GOT3 (cell line): ENCODE data around the gene TMBIM1.

Source experiments
- DNase-seq: peaks from one replicate; lab custom pipeline; 2025; ENCODE audit warnings: mixed read lengths; lab: John Stamatoyannopoulos, UW

The TMBIM1 gene

DNA sequence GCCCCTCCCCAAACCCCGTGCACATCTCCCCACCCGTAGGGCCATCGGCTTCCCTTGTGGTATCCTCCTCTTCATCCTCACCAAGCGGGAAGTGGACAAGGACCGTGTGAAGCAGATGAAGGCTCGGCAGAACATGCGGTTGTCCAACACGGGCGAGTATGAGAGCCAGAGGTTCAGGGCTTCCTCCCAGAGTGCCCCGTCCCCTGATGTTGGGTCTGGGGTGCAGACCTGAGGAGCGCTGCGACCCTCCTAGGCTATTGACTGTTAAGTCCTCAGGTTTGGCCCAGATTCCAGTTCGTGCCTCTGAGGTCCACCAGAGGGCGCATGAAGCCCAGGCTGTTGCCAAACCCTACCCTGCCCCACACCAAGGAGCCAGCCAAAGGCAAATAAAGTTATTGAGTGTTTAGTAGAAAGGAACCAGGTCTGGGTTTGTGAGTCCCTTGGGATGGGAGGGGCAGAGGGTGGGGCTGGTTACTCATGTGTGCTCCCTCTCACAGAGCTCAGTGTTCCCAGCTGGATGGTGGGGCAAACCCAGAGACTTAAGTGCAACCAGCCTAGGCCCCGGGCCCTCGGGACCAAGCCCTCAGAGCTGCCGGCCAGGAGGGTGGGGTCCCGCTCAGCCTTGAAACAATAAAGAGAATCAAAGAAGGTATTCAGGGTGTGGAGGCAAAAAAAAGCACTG lies 19.6 kb downstream of the TMBIM1 start:
- DNase-seq = peak; percentile 63

GRCh38 chr2:218271865-218272530 lies 20.3 kb downstream of the TMBIM1 start:
- DNase-seq = no peak

- no peak for DNase-seq
Measured at GRCh38 chr2:218271487-218271797, 20.9 kb downstream of the TMBIM1 start.

GRCh38 chr2:218270721-218271486 lies 21.4 kb downstream of the TMBIM1 start:
- no peak for DNase-seq

DNA sequence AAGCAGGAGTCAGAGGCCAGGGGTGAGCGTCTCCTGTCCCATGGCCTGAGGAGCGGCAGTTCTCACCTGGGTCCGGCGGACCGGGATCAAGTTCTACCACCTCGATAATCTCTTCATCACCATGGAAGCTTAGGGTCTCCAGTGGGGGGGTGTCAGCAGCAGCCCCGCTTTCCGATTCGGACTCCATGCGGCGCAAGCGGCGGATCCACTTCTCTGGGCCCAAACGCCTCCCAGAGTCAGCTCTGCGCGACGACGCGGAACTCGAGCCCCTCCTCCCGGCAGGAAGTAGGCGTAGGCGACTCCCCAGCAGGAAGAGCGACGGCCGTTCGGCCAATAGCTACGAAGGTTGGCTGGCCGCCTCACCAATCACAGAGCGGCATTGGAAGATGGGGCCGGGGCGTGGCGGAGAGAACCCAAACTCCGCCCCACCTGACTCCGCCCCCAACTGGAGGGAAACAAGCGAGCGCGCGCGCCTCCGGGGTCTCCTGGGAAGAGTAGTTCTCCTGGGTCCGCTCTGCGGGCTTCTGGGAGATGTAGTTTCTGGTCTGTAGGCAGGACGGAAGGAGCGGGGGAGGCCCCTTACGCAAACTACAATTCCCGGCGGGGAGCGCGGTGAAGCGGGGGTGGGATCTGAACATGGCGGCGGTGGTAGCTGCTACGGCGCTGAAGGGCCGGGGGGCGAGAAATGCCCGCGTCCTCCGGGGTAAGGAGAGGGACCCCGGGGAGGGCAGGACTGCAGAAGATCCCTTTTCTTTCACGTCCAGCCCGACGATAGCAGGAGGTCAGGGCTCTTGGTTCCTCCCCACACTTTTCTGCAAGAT lies 22.2 kb downstream of the TMBIM1 start, which contains the start of the genes AAMP and PNKD:
TSS of gene AAMP (minus strand) at position 238 of the 821 bp plus-strand sequence. CDS start at position 187, 51 bp downstream.
TSS of gene PNKD (plus strand) at position 620 of the 821 bp plus-strand sequence. CDS start at position 637, 17 bp downstream.
- peak; percentile 99 for DNase-seq

- DNase-seq = no peak
Measured at GRCh38 chr2:218267259-218267658, 25.0 kb downstream of the TMBIM1 start.

- DNase-seq = no peak
Measured at GRCh38 chr2:218266316-218266979, 25.9 kb downstream of the TMBIM1 start.

DNA sequence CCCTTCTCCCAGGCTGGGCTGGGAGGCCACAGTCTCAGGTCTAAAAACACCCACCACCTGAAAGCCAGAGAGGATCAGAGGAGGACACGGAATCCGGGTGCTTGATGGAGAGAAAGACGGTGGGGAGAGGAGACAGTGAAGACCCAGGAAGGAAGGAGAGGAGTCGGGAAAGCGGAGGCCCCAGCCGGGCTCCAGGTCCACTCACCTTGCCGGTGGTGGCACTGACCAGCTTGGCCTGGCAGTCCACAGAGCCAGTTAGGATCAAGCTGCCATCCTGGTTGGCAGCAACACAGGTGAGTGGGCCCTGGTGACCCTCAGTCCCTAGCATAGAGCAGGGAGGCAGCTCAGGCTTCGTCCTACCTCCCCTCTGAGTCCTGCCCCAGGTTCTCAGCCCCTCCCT lies 26.7 kb downstream of the TMBIM1 start:
- DNase-seq = no peak

DNA sequence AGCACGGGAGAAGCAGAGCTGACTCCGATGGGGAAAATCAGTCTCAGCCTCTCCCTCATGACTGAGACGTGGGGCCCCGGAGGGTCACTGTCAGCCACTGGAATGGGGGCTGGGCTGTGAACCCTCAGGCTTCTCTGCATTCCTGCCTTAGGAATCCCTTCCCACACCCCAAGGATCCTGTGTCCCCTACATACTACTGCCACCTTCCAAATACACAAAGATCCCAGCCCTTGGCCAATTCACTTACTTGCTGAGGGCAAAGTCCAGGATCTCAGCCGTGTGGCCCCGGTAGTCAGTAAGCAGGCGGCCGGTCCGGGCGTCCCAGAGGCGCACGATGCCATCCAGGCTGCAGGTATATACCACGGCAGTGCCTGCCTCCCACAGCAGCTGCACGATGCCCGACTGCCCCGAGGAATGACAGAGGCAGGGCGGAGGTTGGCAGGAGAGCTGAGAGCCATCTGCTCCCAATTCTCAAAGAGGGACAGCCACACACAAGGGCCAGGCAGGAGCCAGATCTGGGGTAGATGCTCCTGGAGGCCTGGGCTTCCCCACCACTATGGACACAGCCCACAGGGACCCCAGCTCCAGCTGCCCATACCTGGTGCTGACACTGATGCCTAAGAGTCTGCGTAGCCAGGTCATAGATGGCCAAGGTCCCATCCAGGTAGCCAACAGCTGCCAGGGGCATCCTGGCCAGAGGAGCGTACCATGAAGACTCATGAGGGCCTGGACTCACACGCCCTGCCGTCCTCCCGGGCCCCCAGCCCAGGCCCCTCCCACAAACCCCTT lies 27.3 kb downstream of the TMBIM1 start:
- DNase-seq = no peak

DNA sequence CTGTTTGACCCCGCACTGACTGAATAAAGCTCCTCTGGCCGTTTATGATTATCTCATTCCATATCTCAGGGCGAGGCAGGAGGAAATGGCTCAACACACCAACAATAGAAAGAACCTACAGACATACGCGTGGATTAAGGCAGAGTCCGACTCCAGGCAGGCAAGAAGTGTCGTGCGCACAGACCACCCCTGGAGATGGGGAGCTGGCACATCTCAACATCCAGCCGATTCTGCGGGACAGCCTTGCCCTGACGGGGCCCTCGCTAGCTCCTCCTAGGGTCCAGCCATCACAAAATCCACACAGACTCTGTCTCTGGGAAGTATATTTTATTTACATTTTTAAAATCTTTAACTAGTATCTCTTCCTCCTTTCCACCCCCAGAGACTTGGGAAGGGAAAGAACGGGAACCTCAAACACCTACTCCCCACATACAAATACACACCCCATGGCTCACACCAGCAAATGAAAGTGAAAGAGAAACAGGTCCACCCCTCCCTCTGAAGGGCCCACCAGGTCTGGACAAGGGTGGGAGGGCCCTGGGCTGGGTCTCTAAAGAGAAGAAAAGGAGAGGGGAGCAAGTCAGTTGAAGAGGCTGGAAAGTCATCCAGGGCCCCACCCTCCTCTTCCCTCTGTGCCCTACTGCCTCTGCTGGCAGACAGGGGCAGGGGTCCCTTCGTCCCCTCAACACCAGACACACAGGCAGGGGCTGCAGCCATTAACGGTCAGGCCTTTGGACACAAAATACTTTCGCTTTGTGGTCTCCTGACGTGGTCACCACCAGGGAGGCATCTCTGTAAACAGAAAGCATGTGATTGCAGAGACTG lies 28.3 kb downstream of the TMBIM1 start:
- no peak for DNase-seq

DNA sequence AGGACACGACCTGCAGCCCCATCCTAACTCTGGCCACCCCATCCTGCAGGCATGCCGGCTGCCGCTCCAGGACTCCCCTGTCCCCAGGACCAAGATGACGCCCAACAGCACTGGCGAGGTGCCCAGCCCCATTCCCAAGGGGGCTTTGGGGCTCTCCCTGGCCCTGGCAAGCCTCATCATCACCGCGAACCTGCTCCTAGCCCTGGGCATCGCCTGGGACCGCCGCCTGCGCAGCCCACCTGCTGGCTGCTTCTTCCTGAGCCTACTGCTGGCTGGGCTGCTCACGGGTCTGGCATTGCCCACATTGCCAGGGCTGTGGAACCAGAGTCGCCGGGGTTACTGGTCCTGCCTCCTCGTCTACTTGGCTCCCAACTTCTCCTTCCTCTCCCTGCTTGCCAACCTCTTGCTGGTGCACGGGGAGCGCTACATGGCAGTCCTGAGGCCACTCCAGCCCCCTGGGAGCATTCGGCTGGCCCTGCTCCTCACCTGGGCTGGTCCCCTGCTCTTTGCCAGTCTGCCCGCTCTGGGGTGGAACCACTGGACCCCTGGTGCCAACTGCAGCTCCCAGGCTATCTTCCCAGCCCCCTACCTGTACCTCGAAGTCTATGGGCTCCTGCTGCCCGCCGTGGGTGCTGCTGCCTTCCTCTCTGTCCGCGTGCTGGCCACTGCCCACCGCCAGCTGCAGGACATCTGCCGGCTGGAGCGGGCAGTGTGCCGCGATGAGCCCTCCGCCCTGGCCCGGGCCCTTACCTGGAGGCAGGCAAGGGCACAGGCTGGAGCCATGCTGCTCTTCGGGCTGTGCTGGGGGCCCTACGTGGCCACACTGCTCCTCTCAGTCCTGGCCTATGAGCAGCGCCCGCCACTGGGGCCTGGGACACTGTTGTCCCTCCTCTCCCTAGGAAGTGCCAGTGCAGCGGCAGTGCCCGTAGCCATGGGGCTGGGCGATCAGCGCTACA lies 29.4 kb downstream of the TMBIM1 start:
- no peak for DNase-seq

DNA sequence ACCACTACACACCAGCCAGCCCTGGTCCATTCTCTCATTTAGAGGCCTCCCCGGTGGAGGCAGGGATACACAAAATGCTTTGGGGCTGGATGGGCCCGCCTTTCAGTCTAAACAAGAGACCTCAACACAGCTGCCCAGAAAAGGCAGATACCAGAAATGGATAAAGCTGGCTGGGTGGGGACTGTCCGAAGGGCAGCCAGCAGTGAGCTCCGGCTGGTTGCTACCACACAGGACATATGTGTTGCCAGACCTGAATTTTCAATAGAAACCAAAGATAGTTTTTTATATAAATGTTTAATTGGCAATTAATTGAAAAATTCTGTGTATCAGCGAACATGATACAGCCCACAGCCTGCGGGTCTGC lies 30.1 kb downstream of the TMBIM1 start:
- no peak for DNase-seq

DNA sequence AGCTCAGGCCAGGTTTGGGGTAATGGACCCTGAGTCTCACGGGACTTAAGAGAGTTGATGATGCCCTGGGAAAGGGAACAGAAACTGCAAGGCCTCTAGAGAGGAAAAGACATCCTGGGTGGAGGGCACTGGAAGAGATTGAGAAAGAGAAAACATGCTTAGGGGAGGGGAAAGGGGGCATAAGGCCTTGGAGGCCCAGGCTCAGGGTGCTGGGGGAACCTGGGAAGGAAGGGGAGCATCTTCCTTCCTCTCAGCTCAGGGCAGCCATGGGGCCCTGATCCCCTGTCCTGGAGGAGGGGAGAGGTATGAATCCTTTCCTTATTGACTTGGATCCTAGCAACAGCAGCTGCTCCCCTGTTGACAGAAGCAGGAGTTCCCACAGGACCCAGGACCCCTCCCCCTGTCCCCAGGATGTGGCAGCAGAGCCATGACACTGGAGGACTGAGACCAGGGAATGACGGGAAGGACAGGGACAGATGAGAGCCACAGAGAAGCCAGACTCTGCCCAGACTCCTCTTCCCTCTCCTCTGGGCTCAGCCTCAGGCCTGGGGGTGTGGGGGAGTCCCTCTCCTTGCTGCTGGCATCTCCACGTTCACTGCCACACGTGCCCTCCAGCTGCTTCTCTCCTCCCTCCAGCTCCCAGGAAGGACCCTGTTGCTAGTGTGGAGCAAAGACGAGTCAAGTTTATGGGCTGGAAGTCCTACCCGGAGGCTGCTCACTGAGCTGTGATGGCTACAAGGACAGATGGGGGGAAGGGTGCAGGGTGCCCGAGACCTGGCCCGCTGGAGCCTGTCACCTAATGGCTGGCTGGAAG lies 30.7 kb downstream of the TMBIM1 start:
- DNase-seq = no peak

DNA sequence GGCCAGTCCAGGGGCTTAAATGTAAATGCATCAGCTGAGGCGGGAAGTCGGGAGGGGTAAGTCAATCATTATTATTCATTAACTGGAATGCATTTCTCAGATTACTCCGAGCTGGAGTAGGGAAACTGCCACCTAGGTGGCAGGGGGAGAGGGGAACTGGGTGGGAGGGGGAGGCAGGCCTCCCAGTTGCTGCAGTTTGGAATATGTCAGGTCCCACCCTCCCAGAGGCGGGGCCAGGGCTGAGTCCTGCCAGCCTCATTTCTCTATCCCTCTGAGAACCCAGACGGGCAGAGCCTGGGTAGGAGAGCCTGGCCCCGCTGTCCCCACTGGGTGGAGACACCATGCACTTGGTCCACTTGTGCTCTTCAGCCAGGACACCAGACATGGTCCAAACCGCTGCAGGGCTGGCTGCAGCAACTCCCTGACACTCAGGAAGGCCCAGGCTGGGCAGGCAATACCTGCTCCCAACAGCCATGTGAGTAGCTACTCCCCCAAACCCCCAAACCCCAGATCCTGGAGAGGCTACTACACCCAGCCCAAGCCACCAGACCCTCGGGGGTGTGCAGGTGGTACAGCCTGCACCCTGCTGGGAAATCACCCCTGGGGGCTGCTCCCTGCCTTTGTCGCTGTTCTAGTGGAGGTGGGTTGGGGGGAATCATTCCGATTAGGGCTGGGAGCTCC lies 31.4 kb downstream of the TMBIM1 start, which contains the start of gene GPBAR1:
TSS of gene GPBAR1 (plus strand) at position 274 of the 681 bp plus-strand sequence. CDS start 1,710 bp downstream, outside the sequence.
- no peak for DNase-seq

GRCh38 chr2:218260166-218260565 lies 32.1 kb downstream of the TMBIM1 start:
- DNase-seq = no peak

- no peak for DNase-seq
Measured at GRCh38 chr2:218259099-218259961, 33.0 kb downstream of the TMBIM1 start.
